ENCODE measurements around the gene TSHZ2. TPM values are rescaled to one million over a fixed set of nuclear protein-coding genes. Genes with fewer than 3 reads are reported as not detected.
"Not testable (repeated sequence)": the region's sequence is repeated elsewhere in the genome, so short reads cannot be mapped to it uniquely, and the experiment has no call there.

The TSHZ2 gene
- total RNA-seq, 3 donors from 2014 or later (not counting 1 experiment from before 2014, with no cell fraction given), result 1.8 to 1.9 TPM; not detected in 1

DNA sequence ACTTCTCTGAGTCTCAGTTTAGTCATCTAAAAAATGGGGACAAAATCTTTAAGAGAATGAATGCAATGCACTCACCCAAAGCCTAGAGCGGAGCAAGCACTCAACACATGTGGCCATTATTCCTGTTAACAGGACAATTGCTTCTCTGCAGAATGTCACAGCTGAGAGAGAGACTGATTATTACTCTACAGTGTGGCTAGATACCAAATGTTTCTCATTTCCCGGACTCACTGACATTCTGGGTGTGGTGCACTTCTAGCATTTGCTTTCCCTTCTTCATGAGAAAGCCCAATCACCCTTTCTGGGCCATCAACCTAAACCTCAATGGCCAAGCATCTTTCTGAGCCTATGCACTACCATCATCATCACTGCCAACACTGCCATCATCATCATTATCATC lies 347.6 kb downstream of the TSHZ2 start:
- Histone ChIP-seq H3K36me3 (ENCODE audit: control insufficient read depth, insufficient read depth, low read length) (no peaks in the 10 kb centered on the region), H3K4me3 (ENCODE audit: low read length) (no peak overlapping the region), H3K27ac (ENCODE audit: low read length) (no peak overlapping the region), H3K9me3 (ENCODE audit: control insufficient read depth, insufficient read depth, low read length) (no peaks in the 10 kb centered on the region), H3K4me1 (ENCODE audit: control insufficient read depth, insufficient read depth, low read length) (no peaks in the 10 kb centered on the region), H3K27me3 (ENCODE audit: control insufficient read depth, insufficient read depth, low read length) (no peaks in the 10 kb centered on the region)
- WGBS (ENCODE audit: insufficient coverage), result 87% methylated on average over 2 of the region's 2 CpGs
- Mint-ChIP-seq H3K9me3 (no peaks in the 10 kb centered on the region), H3K4me1 (peaks cover 0 to 4% of the 10 kb centered on the region in 2 donors), H3K27me3 (ENCODE audit: low read depth in 2 of 2) (peaks cover 19 to 33% of the 10 kb centered on the region in 2 donors), H3K4me3 (no peak overlapping the region), H3K27ac (no peak overlapping the region), H3K36me3 (no peaks in the 10 kb centered on the region)
- ATAC-seq, result no peak
- DNase-seq, result no peak
- intact Hi-C loops (cut with micrococcal nuclease), result no loop called here
- TF ChIP-seq, protein P1, sequence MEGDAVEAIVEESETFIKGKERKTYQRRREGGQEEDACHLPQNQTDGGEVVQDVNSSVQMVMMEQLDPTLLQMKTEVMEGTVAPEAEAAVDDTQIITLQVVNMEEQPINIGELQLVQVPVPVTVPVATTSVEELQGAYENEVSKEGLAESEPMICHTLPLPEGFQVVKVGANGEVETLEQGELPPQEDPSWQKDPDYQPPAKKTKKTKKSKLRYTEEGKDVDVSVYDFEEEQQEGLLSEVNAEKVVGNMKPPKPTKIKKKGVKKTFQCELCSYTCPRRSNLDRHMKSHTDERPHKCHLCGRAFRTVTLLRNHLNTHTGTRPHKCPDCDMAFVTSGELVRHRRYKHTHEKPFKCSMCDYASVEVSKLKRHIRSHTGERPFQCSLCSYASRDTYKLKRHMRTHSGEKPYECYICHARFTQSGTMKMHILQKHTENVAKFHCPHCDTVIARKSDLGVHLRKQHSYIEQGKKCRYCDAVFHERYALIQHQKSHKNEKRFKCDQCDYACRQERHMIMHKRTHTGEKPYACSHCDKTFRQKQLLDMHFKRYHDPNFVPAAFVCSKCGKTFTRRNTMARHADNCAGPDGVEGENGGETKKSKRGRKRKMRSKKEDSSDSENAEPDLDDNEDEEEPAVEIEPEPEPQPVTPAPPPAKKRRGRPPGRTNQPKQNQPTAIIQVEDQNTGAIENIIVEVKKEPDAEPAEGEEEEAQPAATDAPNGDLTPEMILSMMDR (IDR thresholded peaks at IDR 0.05), result no peak

DNA sequence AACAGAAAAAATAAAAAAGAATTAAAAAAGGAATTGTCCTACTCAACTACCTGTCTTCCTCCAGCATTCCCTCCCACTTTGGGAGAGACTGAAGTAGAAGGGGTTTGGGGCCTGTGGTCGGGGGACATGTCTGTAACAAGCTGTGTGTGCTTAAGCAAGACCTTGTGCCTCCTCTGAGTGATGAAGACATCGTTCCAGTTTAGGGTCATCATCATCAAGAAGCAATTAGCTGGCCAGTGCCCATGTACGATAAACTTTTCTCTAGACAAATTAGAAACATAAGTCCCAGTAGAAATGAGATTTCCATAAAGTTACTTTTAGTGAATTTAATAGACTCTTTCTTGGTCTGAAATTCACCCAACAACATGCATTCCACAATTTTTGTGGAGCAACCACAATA lies 348.5 kb downstream of the TSHZ2 start:
- peaks cover 0 to 4% of the 10 kb centered on the region in 2 donors for H3K4me1 Mint-ChIP-seq
- intact Hi-C loops (cut with micrococcal nuclease), result no loop called here
- H3K9me3 Mint-ChIP-seq, result no peaks in the 10 kb centered on the region
- H3K27ac ChIP-seq (ENCODE audit: low read length), result no peak overlapping the region
- 98% methylated on average over 3 of the region's 3 CpGs for WGBS (ENCODE audit: insufficient coverage)
- H3K4me3 ChIP-seq (ENCODE audit: low read length), result no peak overlapping the region
- no peaks in the 10 kb centered on the region for H3K36me3 ChIP-seq (ENCODE audit: control insufficient read depth, insufficient read depth, low read length)
- no peak overlapping the region for H3K27ac Mint-ChIP-seq
- no peak for DNase-seq
- no peak for ATAC-seq
- no peaks in the 10 kb centered on the region for H3K36me3 Mint-ChIP-seq
- H3K9me3 ChIP-seq (ENCODE audit: control insufficient read depth, insufficient read depth, low read length), result no peaks in the 10 kb centered on the region
- TF ChIP-seq, protein P1 (IDR thresholded peaks at IDR 0.05), result no peak
- no peaks in the 10 kb centered on the region for H3K27me3 ChIP-seq (ENCODE audit: control insufficient read depth, insufficient read depth, low read length)
- no peak overlapping the region for H3K4me3 Mint-ChIP-seq
- peaks cover 14 to 39% of the 10 kb centered on the region in 2 donors for H3K27me3 Mint-ChIP-seq (ENCODE audit: low read depth in 2 of 2)
- H3K4me1 ChIP-seq (ENCODE audit: control insufficient read depth, insufficient read depth, low read length), result no peaks in the 10 kb centered on the region

DNA sequence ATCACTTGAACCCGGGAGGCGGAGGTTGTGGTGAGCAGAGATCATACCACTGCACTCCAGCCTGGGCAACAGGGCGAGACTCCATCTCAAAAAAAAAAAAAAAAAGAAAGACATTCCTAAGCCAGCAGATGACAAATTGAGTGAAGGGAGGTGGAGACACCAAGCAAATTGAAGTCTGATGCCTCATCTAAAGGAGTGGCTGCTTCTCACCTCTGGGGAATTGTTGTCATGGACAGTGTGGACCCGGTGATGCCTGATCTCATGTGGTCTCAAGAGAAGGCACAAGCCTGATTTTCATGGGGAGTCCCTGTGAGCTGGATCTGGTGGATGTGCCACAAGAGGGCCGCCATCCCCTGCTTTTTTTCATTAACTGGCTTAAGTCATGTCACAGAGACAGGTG lies 349.4 kb downstream of the TSHZ2 start:
- Mint-ChIP-seq H3K27ac (no peak overlapping the region), H3K4me1 (peaks cover 0 to 4% of the 10 kb centered on the region in 2 donors), H3K4me3 (no peak overlapping the region), H3K36me3 (no peaks in the 10 kb centered on the region), H3K9me3 (no peaks in the 10 kb centered on the region), H3K27me3 (ENCODE audit: low read depth in 2 of 2) (peaks cover 13 to 34% of the 10 kb centered on the region in 2 donors)
- TF ChIP-seq, protein P1 (IDR thresholded peaks at IDR 0.05), result no peak
- WGBS (ENCODE audit: insufficient coverage), result 94% methylated on average over 2 of the region's 5 CpGs
- no peak overlapping the region for H3K4me3 ChIP-seq (ENCODE audit: low read length)
- no peak for DNase-seq
- no peaks in the 10 kb centered on the region for H3K9me3 ChIP-seq (ENCODE audit: control insufficient read depth, insufficient read depth, low read length)
- intact Hi-C loops (cut with micrococcal nuclease), result no loop called here
- H3K27ac ChIP-seq (ENCODE audit: low read length), result no peak overlapping the region
- H3K27me3 ChIP-seq (ENCODE audit: control insufficient read depth, insufficient read depth, low read length), result no peaks in the 10 kb centered on the region
- ATAC-seq, result no peak
- no peaks in the 10 kb centered on the region for H3K4me1 ChIP-seq (ENCODE audit: control insufficient read depth, insufficient read depth, low read length)
- no peaks in the 10 kb centered on the region for H3K36me3 ChIP-seq (ENCODE audit: control insufficient read depth, insufficient read depth, low read length)

DNA sequence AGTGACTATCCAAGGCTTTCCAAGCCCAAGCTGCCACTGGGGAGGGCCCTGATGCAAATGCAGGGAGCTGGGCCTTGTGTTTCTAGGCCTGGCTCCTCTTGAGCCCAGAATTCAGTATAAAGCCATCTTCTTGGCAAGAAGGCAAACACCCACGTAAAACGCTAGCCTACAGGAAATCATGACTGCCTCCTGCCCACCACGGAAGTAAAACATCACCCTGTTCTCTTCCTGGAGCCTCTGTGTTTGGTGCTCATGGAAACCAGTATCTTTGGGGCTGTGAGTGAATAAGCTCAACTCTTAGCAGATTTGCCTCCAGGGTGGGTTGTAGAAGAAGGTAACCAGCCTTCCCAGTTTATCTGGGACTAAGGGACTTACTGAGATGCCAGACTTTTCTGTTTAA lies 350.5 kb downstream of the TSHZ2 start:
- no peaks in the 10 kb centered on the region for H3K36me3 Mint-ChIP-seq
- H3K27me3 ChIP-seq (ENCODE audit: control insufficient read depth, insufficient read depth, low read length), result no peaks in the 10 kb centered on the region
- H3K36me3 ChIP-seq (ENCODE audit: control insufficient read depth, insufficient read depth, low read length), result no peaks in the 10 kb centered on the region
- WGBS (ENCODE audit: insufficient coverage), result 16% methylated on average over 3 of the region's 3 CpGs
- H3K4me1 Mint-ChIP-seq, result peaks cover 0 to 4% of the 10 kb centered on the region in 2 donors
- H3K27ac ChIP-seq (ENCODE audit: low read length), result no peak overlapping the region
- TF ChIP-seq, protein P1 (IDR thresholded peaks at IDR 0.05), result no peak
- no peak overlapping the region for H3K27ac Mint-ChIP-seq
- no peaks in the 10 kb centered on the region for H3K9me3 ChIP-seq (ENCODE audit: control insufficient read depth, insufficient read depth, low read length)
- intact Hi-C loops (cut with micrococcal nuclease), result no loop called here
- H3K4me1 ChIP-seq (ENCODE audit: control insufficient read depth, insufficient read depth, low read length), result no peaks in the 10 kb centered on the region
- H3K4me3 Mint-ChIP-seq, result no peak overlapping the region
- H3K4me3 ChIP-seq (ENCODE audit: low read length), result no peak overlapping the region
- no peaks in the 10 kb centered on the region for H3K9me3 Mint-ChIP-seq
- peaks cover 17 to 28% of the 10 kb centered on the region in 2 donors for H3K27me3 Mint-ChIP-seq (ENCODE audit: low read depth in 2 of 2)
- DNase-seq (peak in 1 of 2 donors; percentile 34), ATAC-seq (no peak)

DNA sequence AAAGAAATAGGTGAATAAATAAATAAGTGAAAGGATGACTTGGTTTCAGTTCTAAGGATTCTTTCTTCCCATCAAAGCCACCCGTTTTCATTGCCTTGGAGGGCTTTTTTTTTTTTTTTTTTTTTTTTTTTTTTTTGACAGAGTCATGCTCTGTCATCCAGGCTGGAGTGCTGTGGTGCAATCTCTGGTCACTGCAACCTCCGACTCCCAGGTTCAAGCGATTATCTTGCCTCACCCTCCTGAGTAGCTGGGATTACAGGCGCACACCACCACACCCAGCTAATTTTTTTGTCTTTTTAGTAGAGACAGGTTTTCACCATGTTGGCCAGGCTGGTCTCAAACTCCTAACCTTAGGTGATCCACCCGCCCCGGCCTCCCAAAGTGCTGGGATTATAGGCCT lies 351.3 kb downstream of the TSHZ2 start:
- H3K4me3 Mint-ChIP-seq; H3K9me3 Mint-ChIP-seq; H3K9me3 ChIP-seq (ENCODE audit: control insufficient read depth, insufficient read depth, low read length); H3K27ac ChIP-seq (ENCODE audit: low read length); H3K36me3 Mint-ChIP-seq; H3K4me1 ChIP-seq (ENCODE audit: control insufficient read depth, insufficient read depth, low read length); H3K27ac Mint-ChIP-seq; DNase-seq; ATAC-seq; H3K4me1 Mint-ChIP-seq; H3K4me3 ChIP-seq (ENCODE audit: low read length); H3K27me3 ChIP-seq (ENCODE audit: control insufficient read depth, insufficient read depth, low read length); intact Hi-C loops (cut with micrococcal nuclease); H3K36me3 ChIP-seq (ENCODE audit: control insufficient read depth, insufficient read depth, low read length): not testable (repeated sequence)
- WGBS (ENCODE audit: insufficient coverage), result 88% methylated on average over 5 of the region's 6 CpGs
- H3K27me3 Mint-ChIP-seq (ENCODE audit: low read depth in 2 of 2), result peaks cover 13 to 25% of the 10 kb centered on the region in 2 donors
